Measurements from ENCODE around the gene C1S.

- TF ChIP-seq EZH2 (IDR thresholded peaks at IDR 0.05) = no peak
- TF ChIP-seq, protein P1, sequence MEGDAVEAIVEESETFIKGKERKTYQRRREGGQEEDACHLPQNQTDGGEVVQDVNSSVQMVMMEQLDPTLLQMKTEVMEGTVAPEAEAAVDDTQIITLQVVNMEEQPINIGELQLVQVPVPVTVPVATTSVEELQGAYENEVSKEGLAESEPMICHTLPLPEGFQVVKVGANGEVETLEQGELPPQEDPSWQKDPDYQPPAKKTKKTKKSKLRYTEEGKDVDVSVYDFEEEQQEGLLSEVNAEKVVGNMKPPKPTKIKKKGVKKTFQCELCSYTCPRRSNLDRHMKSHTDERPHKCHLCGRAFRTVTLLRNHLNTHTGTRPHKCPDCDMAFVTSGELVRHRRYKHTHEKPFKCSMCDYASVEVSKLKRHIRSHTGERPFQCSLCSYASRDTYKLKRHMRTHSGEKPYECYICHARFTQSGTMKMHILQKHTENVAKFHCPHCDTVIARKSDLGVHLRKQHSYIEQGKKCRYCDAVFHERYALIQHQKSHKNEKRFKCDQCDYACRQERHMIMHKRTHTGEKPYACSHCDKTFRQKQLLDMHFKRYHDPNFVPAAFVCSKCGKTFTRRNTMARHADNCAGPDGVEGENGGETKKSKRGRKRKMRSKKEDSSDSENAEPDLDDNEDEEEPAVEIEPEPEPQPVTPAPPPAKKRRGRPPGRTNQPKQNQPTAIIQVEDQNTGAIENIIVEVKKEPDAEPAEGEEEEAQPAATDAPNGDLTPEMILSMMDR (IDR thresholded peaks at IDR 0.05) = no peak
These were observed 33.4 kb downstream of the C1S start for GRCh38 chr12:7093892-7094291.

Data from neural progenitor cell (in vitro differentiated cells).